H1 (cell line): ENCODE results near the gene TSPAN5. TPM values are rescaled to one million over a fixed set of nuclear protein-coding genes. Genes with fewer than 3 reads are reported as not detected.

Experiments used
- CTCF ChIA-PET: fragments of 300-600 bp; sonication (Branson Sonifier 250); formaldehyde crosslinking; loops from one replicate; lab custom pipeline; 2021; ENCODE audit not compliant: partially characterized antibody; lab: Charles Lee
- POLR2A ChIA-PET: fragments of 300-600 bp; sonication (Branson Sonifier 250); formaldehyde crosslinking; loops from one replicate; lab custom pipeline; 2021; ENCODE audit warnings: inconsistent platforms; ENCODE audit not compliant: partially characterized antibody; lab: Charles Lee
- DNase-seq, 2 experiments: peaks; one replicate each; pipeline versions ENCODE4 v3.0.0 to v3.0.0-alpha.2; 2010 to 2022; ENCODE audit warnings: low spot score in 2 of 2, low read depth in 1 of 2, mixed read lengths in 1 of 2
- FAIRE-seq: peaks from 2 replicates; lab custom pipeline; 2011; peaks lifted over from hg19 to GRCh38; lab: Jason Lieb, UNC
- H2AFZ ChIP-seq: 2 replicates; pipeline ENCODE4 v1.8.1; 2012; ENCODE audit warnings: low read length, inconsistent platforms
- H2AK5ac ChIP-seq: 2 replicates; pipeline ENCODE4 v1.6.1; 2013; ENCODE audit warnings: low read depth, low read length
- H2BK120ac ChIP-seq: replicated peaks from 2 replicates; pipeline ENCODE3; 2013; ENCODE audit warnings: low read depth, low read length, inconsistent platforms
- H2BK12ac ChIP-seq: 2 replicates; pipeline ENCODE4 v1.6.1; 2013; ENCODE audit warnings: low read depth, low read length
- H2BK15ac ChIP-seq: 2 replicates; pipeline ENCODE4 v1.6.1; 2013; ENCODE audit warnings: low read length
- H2BK20ac ChIP-seq: 2 replicates; pipeline ENCODE4 v1.6.1; 2013; ENCODE audit warnings: low read length
- H2BK5ac ChIP-seq: 2 replicates; pipeline ENCODE4 v1.6.1; 2013; ENCODE audit warnings: low read depth, low read length
- H3K14ac ChIP-seq: 2 replicates; pipeline ENCODE4 v1.6.1; 2013; ENCODE audit warnings: inconsistent platforms; ENCODE audit not compliant: insufficient read length
- H3K18ac ChIP-seq: 2 replicates; pipeline ENCODE4 v1.6.1; 2013; ENCODE audit warnings: low read length; ENCODE audit errors: extremely low read depth
- H3K23ac ChIP-seq: 2 replicates; pipeline ENCODE4 v1.6.1; 2013; ENCODE audit warnings: inconsistent platforms; ENCODE audit not compliant: insufficient read length
- H3K23me2 ChIP-seq: 2 replicates; pipeline ENCODE4 v1.6.1; 2013; ENCODE audit warnings: low read depth, low read length
- H3K27ac ChIP-seq: 2 replicates; pipeline ENCODE4 v1.6.1; 2011; ENCODE audit warnings: low read depth, low read length, inconsistent platforms
- H3K27me3 ChIP-seq, 4 experiments: replicated peaks in 1 of 4; 1 replicate in 1 of 4; 2 replicates in 3 of 4; pipeline versions ENCODE4 v1.6.1 to v1.8.1; 2011 to 2013; ENCODE audit warnings: low read length in 3 of 4, mild to moderate bottlenecking in 3 of 4, inconsistent platforms in 2 of 4, mixed read lengths in 2 of 4, moderate library complexity in 1 of 4; ENCODE audit not compliant: control insufficient read depth in 3 of 4, insufficient read depth in 3 of 4; ENCODE audit errors: extremely low read depth in 1 of 4
- H3K36me3 ChIP-seq, 4 experiments: 2 replicates each; pipeline versions ENCODE4 v1.6.1 to v1.8.1; 2011 to 2013; ENCODE audit warnings: mild to moderate bottlenecking in 4 of 4, low read length in 3 of 4, moderate library complexity in 2 of 4, control low read depth in 1 of 4, inconsistent platforms in 1 of 4; ENCODE audit not compliant: insufficient read depth in 4 of 4, control insufficient read depth in 2 of 4
- H3K4ac ChIP-seq: replicated peaks from 2 replicates; pipeline ENCODE3; 2013; ENCODE audit warnings: low read length, low read depth, mixed read lengths, inconsistent platforms; ENCODE audit not compliant: insufficient read length
- H3K4me1 ChIP-seq, 4 experiments: replicated peaks in 1 of 4; 1 replicate in 1 of 4; 2 replicates in 3 of 4; pipeline versions ENCODE4 v1.6.1 to v1.8.1; 2011 to 2013; ENCODE audit warnings: low read length in 3 of 4, inconsistent platforms in 2 of 4, mixed read lengths in 1 of 4; ENCODE audit not compliant: insufficient read depth in 4 of 4, control insufficient read depth in 3 of 4
- H3K4me2 ChIP-seq, 2 experiments: 2 replicates each; pipeline versions ENCODE4 v1.6.1 to v1.8.1; 2011 to 2013; ENCODE audit warnings: low read depth in 2 of 2, low read length in 2 of 2, control low read depth in 1 of 2, inconsistent platforms in 1 of 2, mild to moderate bottlenecking in 1 of 2; ENCODE audit not compliant: insufficient read depth in 1 of 2
- H3K4me3 ChIP-seq, 4 experiments: fragments of 200-600, 300-600 bp in 1 of 4; sonication (generic), shearing (Covaris generic), sonication (Bioruptor Twin) in 1 of 4; 2 replicates each; pipeline versions ENCODE4 v1.5.1 to v1.8.1; 2011 to 2016; ENCODE audit warnings: low read length in 4 of 4, low read depth in 3 of 4, control low read depth in 2 of 4, inconsistent platforms in 2 of 4, mild to moderate bottlenecking in 2 of 4, mixed read lengths in 1 of 4, moderate library complexity in 1 of 4; ENCODE audit not compliant: insufficient read depth in 2 of 4; ENCODE audit errors: extremely low read depth in 1 of 4
- H3K56ac ChIP-seq: replicated peaks from 2 replicates; pipeline ENCODE3; 2013; ENCODE audit warnings: low read depth, mild to moderate bottlenecking, mixed read lengths, low read length, inconsistent platforms; ENCODE audit not compliant: insufficient read length
- H3K79me1 ChIP-seq: 2 replicates; pipeline ENCODE4 v1.6.1; 2013; ENCODE audit warnings: low read depth, low read length, control low read depth
- H3K79me2 ChIP-seq, 2 experiments: 2 replicates each; pipeline versions ENCODE4 v1.6.1 to v1.8.1; 2012 to 2013; ENCODE audit warnings: low read length in 2 of 2, mild to moderate bottlenecking in 2 of 2, inconsistent platforms in 1 of 2; ENCODE audit not compliant: insufficient read depth in 2 of 2, control insufficient read depth in 1 of 2
- H3K9ac ChIP-seq, 4 experiments: replicated peaks in 1 of 4; 1 replicate in 1 of 4; 2 replicates in 3 of 4; pipeline versions ENCODE4 v1.6.1 to v1.8.1; 2011 to 2013; ENCODE audit warnings: low read depth in 3 of 4, low read length in 3 of 4, control low read depth in 2 of 4, mild to moderate bottlenecking in 2 of 4, moderate library complexity in 2 of 4, inconsistent platforms in 1 of 4; ENCODE audit errors: extremely low read depth in 1 of 4
- H3K9me3 ChIP-seq, 2 experiments: 2 replicates each; pipeline versions ENCODE4 v1.6.1 to v1.8.1; 2012 to 2013; ENCODE audit warnings: mild to moderate bottlenecking in 2 of 2, moderate library complexity in 2 of 2, control low read depth in 1 of 2, inconsistent platforms in 1 of 2, low read depth in 1 of 2, low read length in 1 of 2, mixed read lengths in 1 of 2; ENCODE audit not compliant: insufficient read depth in 2 of 2
- H4K20me1 ChIP-seq, 2 experiments: replicated peaks in 1 of 2; 2 replicates each; pipeline versions ENCODE3 to v1.8.1; 2011 to 2013; ENCODE audit warnings: inconsistent platforms in 2 of 2, low read length in 2 of 2, mild to moderate bottlenecking in 1 of 2; ENCODE audit not compliant: insufficient read depth in 2 of 2, control insufficient read depth in 1 of 2
- H4K5ac ChIP-seq: 2 replicates; pipeline ENCODE4 v1.6.1; 2013; ENCODE audit warnings: low read length, low read depth, mixed read lengths, inconsistent platforms; ENCODE audit not compliant: insufficient read length
- H4K8ac ChIP-seq: 2 replicates; pipeline ENCODE4 v1.8.0; 2013; ENCODE audit warnings: mild to moderate bottlenecking, moderate library complexity, low read length, inconsistent platforms; ENCODE audit not compliant: insufficient read depth; ENCODE audit errors: extremely low read depth
- H4K91ac ChIP-seq: replicated peaks from 2 replicates; pipeline ENCODE3; 2013; ENCODE audit warnings: low read length, mixed read lengths, inconsistent platforms; ENCODE audit not compliant: insufficient read length
- CREB1 ChIP-seq: IDR thresholded peaks from 2 replicates; pipeline ENCODE4 v1.6.1; 2012; ENCODE audit warnings: inconsistent platforms
- NRF1 ChIP-seq: IDR thresholded peaks from 2 replicates; pipeline ENCODE4 v1.6.1; 2011; ENCODE audit warnings: mild to moderate bottlenecking, low read depth, low read length, improper control_type of control experiment
- WGBS, 2 experiments: shearing (Covaris generic) in 1 of 2; methylation state at CpG; one replicate each; pipeline versions ENCODE4 v1.1.6 to v1.1.7; 2013 to 2015; ENCODE audit warnings: low lambda C conversion rate in 2 of 2, mixed read lengths in 2 of 2, inconsistent platforms in 1 of 2, low coverage in 1 of 2, missing lambda C conversion rate in 1 of 2; ENCODE audit not compliant: insufficient replicate concordance in 2 of 2, insufficient coverage in 1 of 2, insufficient read length in 1 of 2; ENCODE audit errors: extremely low coverage in 1 of 2, missing lambda C conversion rate in 1 of 2; 5-methylcytosine and 5-hydroxymethylcytosine counted together
- polyA plus RNA-seq, 7 experiments: library from polyadenylated mRNA; depleted of rRNA in 3 of 7; stranded (reverse) in 5 of 7; unstranded in 2 of 7; fragments of >200 nt in 5 of 7; fragments of 200-250 nt in 2 of 7; gene quantifications; 1 replicate in 5 of 7; 2 replicates in 1 of 7; 4 replicates in 1 of 7; pipeline versions ENCODE4 v1.2.1 to v1.2.3, GENCODE V29; 2011 to 2013; ENCODE audit warnings: missing spikeins in 2 of 7, mixed read lengths in 2 of 7
- total RNA-seq: library from RNA; stranded (reverse); fragmentation: NEBNext Ultra II Directional; extraction: Animal tissue kit (Norgen Biotek cat#: 25700); gene quantifications from 2 replicates; pipeline ENCODE4 v1.2.1, GENCODE V29; 2021

The TSPAN5 gene
- total and polyA plus RNA-seq, 2 of the 8 experiments (the other 6 are each of a cell fraction or from before 2014, with no cell fraction given), result 17.6 to 21.2 TPM

DNA sequence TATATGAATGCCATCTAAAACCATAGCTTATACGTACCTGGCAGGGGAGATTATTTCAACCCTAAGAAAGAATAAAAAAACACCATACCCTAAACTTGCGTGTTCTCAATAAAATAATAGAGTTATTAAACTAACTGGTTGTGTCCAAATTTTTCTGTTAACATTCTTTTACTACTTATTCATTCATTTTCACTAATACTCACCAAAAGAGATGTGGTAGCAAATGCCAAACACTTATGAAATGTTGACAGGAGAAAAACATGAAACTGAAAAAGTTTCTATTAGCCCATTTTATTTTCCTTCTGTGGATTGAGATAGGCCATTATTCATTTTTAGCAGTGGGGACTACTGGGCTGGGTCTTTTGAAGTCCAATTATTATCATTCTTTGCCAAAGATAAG is 102.0 kb downstream of the TSPAN5 start:
- POLR2A ChIA-PET, result interaction anchor here (0.7 kb wide), 1 partner anchor 8 kb away, joined by 3 read pairs; no protein-coding TSS in a partner anchor
- Histone ChIP-seq H3K4ac (no peak overlapping the region), H3K4me1 (peaks cover 12 to 28% (median 16%) of the 10 kb centered on the region in 4 experiments; a peak in 6 of 7 replicates), H2AFZ (no peak overlapping the region), H3K79me1 (no peaks in the 10 kb centered on the region; the same call in 1 of the 2 replicates), H2BK15ac (no peak overlapping the region), H3K56ac (no peak overlapping the region), H3K36me3 (0 out of 8 replicates have a peak, but pooled peaks cover 0 to 2% (median 0%) of the 10 kb centered on the region in 4 experiments), H3K9ac (no peak overlapping the region), H3K27ac (no peak overlapping the region), H4K5ac (no peak overlapping the region), H3K9me3 (no peaks in the 10 kb centered on the region; a peak in 1 of 4 replicates), H4K8ac (no peak overlapping the region), H3K79me2 (peaks cover 0 to 11% of the 10 kb centered on the region in 2 experiments; a peak in 1 of 4 replicates), H3K23ac (no peak overlapping the region), H2BK120ac (no peak overlapping the region), H3K4me3 (no peak overlapping the region), H4K20me1 (no peaks in the 10 kb centered on the region), H2BK20ac (no peak overlapping the region), H2AK5ac (no peak overlapping the region), H3K4me2 (no peak overlapping the region), H3K14ac (no peak overlapping the region), H4K91ac (no peak overlapping the region), H3K18ac (no peak overlapping the region), H3K27me3 (no peaks in the 10 kb centered on the region), H3K23me2 (no peaks in the 10 kb centered on the region; the same call in 1 of the 2 replicates), H2BK12ac (no peak overlapping the region), H2BK5ac (no peak overlapping the region)
- TF ChIP-seq CREB1 (no peak), NRF1 (no peak)
- WGBS, 2 experiments, result 92% methylated on average over 2 of the region's 2 CpGs; no CpG with 5 or more reads in 1 of the 2 experiments
- no peak for FAIRE-seq
- DNase-seq, result no peak
- CTCF ChIA-PET, result interaction anchor here (0.8 to 1.5 kb wide), 6 partner anchors 8 to 102 kb away, joined by 3 to 6 read pairs (median 4); partner anchors contain the start of gene TSPAN5
